ENCODE results near the gene SLCO2A1.

Gene SLCO2A1

DNA sequence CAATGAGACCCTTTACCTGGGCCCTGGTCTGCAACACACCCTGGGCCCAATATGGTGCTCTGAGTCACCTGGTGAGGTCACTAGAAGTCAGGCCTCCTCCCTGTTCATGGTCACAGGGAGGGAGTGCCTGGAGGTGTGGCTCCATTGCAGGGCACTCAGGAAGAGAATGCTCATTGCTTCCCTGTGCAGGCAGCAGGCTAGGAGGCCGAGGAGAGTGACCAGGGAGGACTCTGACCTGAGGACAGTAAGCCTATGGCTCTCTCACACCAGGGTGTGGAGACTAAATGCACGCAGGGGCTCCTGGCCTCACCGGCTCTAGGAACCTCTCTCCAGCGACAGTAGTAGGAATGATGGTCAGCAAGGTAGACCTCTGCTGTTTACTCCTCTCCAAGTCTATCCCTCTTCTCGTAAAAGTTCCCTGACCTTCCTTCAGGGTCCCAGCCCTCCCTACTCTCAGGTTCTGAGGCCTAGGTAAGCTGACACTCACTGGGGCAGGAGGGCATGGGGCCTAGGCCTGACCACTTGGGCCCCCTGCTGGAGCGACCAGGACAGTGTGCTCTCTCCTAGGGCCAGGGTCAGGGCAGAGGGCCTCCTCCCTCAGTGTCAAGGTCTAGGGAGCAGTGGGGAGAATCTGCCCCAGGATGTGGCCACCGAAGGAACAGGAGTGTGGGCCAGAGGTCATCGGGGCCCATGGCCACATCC, 9.6 kb upstream of the SLCO2A1 start:
- no peaks in the 10 kb centered on the region for H3K79me2 ChIP-seq (ENCODE audit: insufficient read depth, low read depth)
- no peaks in the 10 kb centered on the region for H4K20me1 ChIP-seq (ENCODE audit: insufficient read depth)
- H2AFZ ChIP-seq (ENCODE audit: low read depth) = no peak overlapping the region
- TF ChIP-seq, protein P1, sequence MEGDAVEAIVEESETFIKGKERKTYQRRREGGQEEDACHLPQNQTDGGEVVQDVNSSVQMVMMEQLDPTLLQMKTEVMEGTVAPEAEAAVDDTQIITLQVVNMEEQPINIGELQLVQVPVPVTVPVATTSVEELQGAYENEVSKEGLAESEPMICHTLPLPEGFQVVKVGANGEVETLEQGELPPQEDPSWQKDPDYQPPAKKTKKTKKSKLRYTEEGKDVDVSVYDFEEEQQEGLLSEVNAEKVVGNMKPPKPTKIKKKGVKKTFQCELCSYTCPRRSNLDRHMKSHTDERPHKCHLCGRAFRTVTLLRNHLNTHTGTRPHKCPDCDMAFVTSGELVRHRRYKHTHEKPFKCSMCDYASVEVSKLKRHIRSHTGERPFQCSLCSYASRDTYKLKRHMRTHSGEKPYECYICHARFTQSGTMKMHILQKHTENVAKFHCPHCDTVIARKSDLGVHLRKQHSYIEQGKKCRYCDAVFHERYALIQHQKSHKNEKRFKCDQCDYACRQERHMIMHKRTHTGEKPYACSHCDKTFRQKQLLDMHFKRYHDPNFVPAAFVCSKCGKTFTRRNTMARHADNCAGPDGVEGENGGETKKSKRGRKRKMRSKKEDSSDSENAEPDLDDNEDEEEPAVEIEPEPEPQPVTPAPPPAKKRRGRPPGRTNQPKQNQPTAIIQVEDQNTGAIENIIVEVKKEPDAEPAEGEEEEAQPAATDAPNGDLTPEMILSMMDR (conservative IDR thresholded peaks at IDR 0.05; ENCODE audit: low read depth, low read length) = 0 out of 2 replicates have a peak, but pooled peaks have one; percentile 17
- no peaks in the 10 kb centered on the region for H3K27me3 ChIP-seq (ENCODE audit: insufficient read depth, low read depth)
- no peak overlapping the region for H3K4me2 ChIP-seq
- H3K36me3 ChIP-seq (ENCODE audit: insufficient read depth) = no peaks in the 10 kb centered on the region
- H3K4me1 ChIP-seq (ENCODE audit: low read depth, poor library complexity, severe bottlenecking) = no peaks in the 10 kb centered on the region
- no peak overlapping the region for H3K4me3 ChIP-seq (IDR thresholded peaks at IDR 0.05; ENCODE audit: insufficient read depth, low read depth, low read length)
- H3K9ac ChIP-seq = no peak overlapping the region
- H3K27ac ChIP-seq = no peak overlapping the region

DNA sequence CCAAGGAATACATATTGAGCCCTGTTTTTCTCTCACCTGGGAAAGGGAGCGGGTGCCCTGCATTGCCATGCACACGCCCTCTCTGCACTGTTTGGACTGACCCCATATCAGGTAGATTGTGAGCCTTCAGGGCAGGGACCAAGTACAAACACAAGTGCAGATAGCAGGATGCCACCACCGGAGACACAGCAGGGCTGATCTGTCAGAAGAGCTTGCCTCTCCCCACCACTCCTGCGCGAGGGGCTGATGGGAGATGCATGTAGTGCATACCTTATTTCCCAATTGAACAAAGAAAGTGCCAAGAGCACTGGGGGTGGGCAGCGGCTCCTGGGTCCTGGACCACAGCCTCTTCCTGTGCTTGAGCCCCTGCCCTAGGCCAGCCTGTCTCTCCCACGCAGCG, 9.0 kb upstream of the SLCO2A1 start:
- TF ChIP-seq, protein P1 (conservative IDR thresholded peaks at IDR 0.05; ENCODE audit: low read depth, low read length) = no peak
- H4K20me1 ChIP-seq (ENCODE audit: insufficient read depth) = no peaks in the 10 kb centered on the region
- H2AFZ ChIP-seq (ENCODE audit: low read depth) = no peak overlapping the region
- no peaks in the 10 kb centered on the region for H3K27me3 ChIP-seq (ENCODE audit: insufficient read depth, low read depth)
- no peak overlapping the region for H3K9ac ChIP-seq
- no peaks in the 10 kb centered on the region for H3K36me3 ChIP-seq (ENCODE audit: insufficient read depth)
- no peaks in the 10 kb centered on the region for H3K4me1 ChIP-seq (ENCODE audit: low read depth, poor library complexity, severe bottlenecking)
- H3K4me2 ChIP-seq = no peak overlapping the region
- no peak overlapping the region for H3K4me3 ChIP-seq (IDR thresholded peaks at IDR 0.05; ENCODE audit: insufficient read depth, low read depth, low read length)
- H3K27ac ChIP-seq = no peak overlapping the region
- H3K79me2 ChIP-seq (ENCODE audit: insufficient read depth, low read depth) = no peaks in the 10 kb centered on the region

DNA sequence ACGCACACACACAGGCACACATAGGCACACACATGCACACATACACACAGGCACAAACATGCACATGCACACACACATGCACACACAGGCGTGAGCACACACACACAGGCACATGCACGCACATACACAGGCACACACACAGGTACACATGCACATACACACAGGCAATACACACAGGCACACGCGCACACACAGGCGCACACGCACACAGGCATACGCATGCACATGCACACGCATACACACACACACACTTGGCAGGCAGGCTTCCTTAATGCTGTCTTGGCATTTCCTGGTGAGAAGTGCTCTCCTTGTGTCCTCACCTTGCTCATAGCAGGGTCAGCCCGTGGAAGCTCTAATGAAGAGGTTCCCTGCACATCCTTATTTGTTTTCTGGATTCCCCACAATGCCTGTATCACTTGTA, 8.4 kb upstream of the SLCO2A1 start:
- no peak overlapping the region for H3K27ac ChIP-seq
- no peak overlapping the region for H3K4me3 ChIP-seq (IDR thresholded peaks at IDR 0.05; ENCODE audit: insufficient read depth, low read depth, low read length)
- H3K9ac ChIP-seq = no peak overlapping the region
- no peaks in the 10 kb centered on the region for H3K4me1 ChIP-seq (ENCODE audit: low read depth, poor library complexity, severe bottlenecking)
- H3K27me3 ChIP-seq (ENCODE audit: insufficient read depth, low read depth) = no peaks in the 10 kb centered on the region
- no peaks in the 10 kb centered on the region for H3K79me2 ChIP-seq (ENCODE audit: insufficient read depth, low read depth)
- no peak overlapping the region for H3K4me2 ChIP-seq
- no peaks in the 10 kb centered on the region for H3K36me3 ChIP-seq (ENCODE audit: insufficient read depth)
- TF ChIP-seq, protein P1 (conservative IDR thresholded peaks at IDR 0.05; ENCODE audit: low read depth, low read length) = no peak
- no peak overlapping the region for H2AFZ ChIP-seq (ENCODE audit: low read depth)
- no peaks in the 10 kb centered on the region for H4K20me1 ChIP-seq (ENCODE audit: insufficient read depth)

DNA sequence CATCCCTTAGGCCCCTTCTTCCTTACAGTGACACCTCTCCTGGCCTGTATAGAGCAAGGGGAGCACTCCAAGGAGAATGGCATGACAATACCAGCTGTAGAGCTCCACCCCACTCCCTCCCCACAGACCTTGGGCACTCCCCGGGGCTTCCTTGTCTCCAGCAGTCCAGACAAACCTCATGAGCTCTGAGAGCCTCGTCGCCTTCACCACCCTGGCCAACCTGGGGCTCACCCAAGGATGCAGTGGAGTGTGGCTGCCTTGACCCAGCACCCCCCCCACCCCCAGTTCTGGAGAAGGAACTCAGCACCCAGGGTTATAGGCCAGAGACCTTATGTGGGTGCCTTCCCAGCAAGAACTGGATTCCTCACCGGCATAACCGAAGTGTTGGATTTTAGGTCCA, 7.4 kb upstream of the SLCO2A1 start:
- Histone ChIP-seq H2AFZ (ENCODE audit: low read depth) (no peak overlapping the region), H3K27ac (no peak overlapping the region), H3K79me2 (ENCODE audit: insufficient read depth, low read depth) (no peaks in the 10 kb centered on the region), H4K20me1 (ENCODE audit: insufficient read depth) (no peaks in the 10 kb centered on the region), H3K36me3 (ENCODE audit: insufficient read depth) (no peaks in the 10 kb centered on the region), H3K27me3 (ENCODE audit: insufficient read depth, low read depth) (no peaks in the 10 kb centered on the region), H3K4me2 (no peak overlapping the region), H3K9ac (no peak overlapping the region), H3K4me1 (ENCODE audit: low read depth, poor library complexity, severe bottlenecking) (no peaks in the 10 kb centered on the region), H3K4me3 (IDR thresholded peaks at IDR 0.05; ENCODE audit: insufficient read depth, low read depth, low read length) (no peak overlapping the region)
- TF ChIP-seq, protein P1 (conservative IDR thresholded peaks at IDR 0.05; ENCODE audit: low read depth, low read length) = no peak

Data from KMS-11 (cell line).